Body of pancreas (tissue), 4 donors: ENCODE data around the gene CCDC149. TPM values are rescaled to one million over a fixed set of nuclear protein-coding genes. Genes with fewer than 3 reads are reported as not detected.

ENCODE experiments used
- ATAC-seq: fragments of 150-250 bp; one replicate; pipeline ENCODE4 v1.9.1; 2016
- DNase-seq, 4 donors: peaks; one replicate each; pipeline ENCODE4 v3.0.0-alpha.2; 2019
- H3K27ac ChIP-seq, 4 donors: fragments of 200-600 bp; sonication (generic); 1 replicate in 3 of 4; 2 replicates in 1 of 4; pipeline versions ENCODE4 v1.5.1 to v1.6.1; 2016 to 2019; ENCODE audit warnings: mild to moderate bottlenecking in 1 of 4, mixed read lengths in 1 of 4, moderate library complexity in 1 of 4
- H3K27me3 ChIP-seq, 2 donors: fragments of 200-600 bp; sonication (generic); one replicate each; pipeline ENCODE4 v1.6.0; 2016; ENCODE audit warnings: mild to moderate bottlenecking in 1 of 2
- H3K36me3 ChIP-seq, 2 donors: fragments of 200-600 bp; sonication (generic); replicated peaks in 1 of 2; 2 replicates each; pipeline ENCODE4 v1.5.1; 2016; ENCODE audit warnings: low read depth in 2 of 2; ENCODE audit not compliant: insufficient read depth in 1 of 2
- H3K4me1 ChIP-seq: fragments of 200-600 bp; sonication (generic); one replicate; pipeline ENCODE4 v1.6.0; 2016
- H3K4me3 ChIP-seq, 2 donors: fragments of 200-600 bp; sonication (generic); 1 replicate in 1 of 2; 2 replicates in 1 of 2; pipeline ENCODE4 v1.5.1; 2016 to 2019
- H3K9me3 ChIP-seq, 3 donors: fragments of 200-600 bp; sonication (generic); 1 replicate in 2 of 3; 2 replicates in 1 of 3; pipeline ENCODE4 v1.5.1; 2016
- CTCF ChIP-seq, 7 experiments: fragments of 450-650 bp in 4 of 7; fragments of 200-600 bp in 3 of 7; sonication (generic) in 3 of 7; IDR thresholded peaks; one replicate each; pipeline ENCODE4 v1.5.1; 2016 to 2019; ENCODE audit warnings: antibody characterized with exemption in 7 of 7
- POLR2A ChIP-seq, 3 donors: fragments of 450-650 bp; IDR thresholded peaks; one replicate each; pipeline ENCODE4 v1.6.1; 2016; ENCODE audit warnings: antibody characterized with exemption in 3 of 3, mild to moderate bottlenecking in 2 of 3
- WGBS, 2 donors: methylation state at CpG; one replicate each; pipeline ENCODE4 v1.1.5; 2017; 5-methylcytosine and 5-hydroxymethylcytosine counted together
- intact Hi-C: fragments of 100-400 bp; cut with DNase I; formaldehyde crosslinking; loops from one replicate; pipeline ENCODE4 v1.15.1; 2023
- small RNA-seq: library from RNA; depleted of rRNA; stranded (forward); fragments of <200 nt; gene quantifications from one replicate; pipeline ENCODE3, GENCODE V24; 2016
- total RNA-seq, 2 donors: library from RNA; depleted of rRNA; stranded (reverse); fragments of >200 nt; gene quantifications; one replicate each; pipeline ENCODE4 v1.1.0, GENCODE V29; 2016

The CCDC149 gene
- total RNA-seq, 2 donors from 2014 or later = 9.6 to 15.0 TPM

- Histone ChIP-seq H3K27ac (no peak overlapping the region), H3K9me3 (no peaks in the 10 kb centered on the region), H3K36me3 (no peaks in the 10 kb centered on the region), H3K4me1 (no peaks in the 10 kb centered on the region), H3K27me3 (no peaks in the 10 kb centered on the region), H3K4me3 (no peak overlapping the region)
- DNase-seq = no peak
- WGBS, 2 donors = 54 to 59% methylated on average over 3 of the region's 3 CpGs
- no peak for ATAC-seq
- no peak for TF ChIP-seq CTCF (IDR thresholded peaks at IDR 0.05)
- no peak for TF ChIP-seq POLR2A (IDR thresholded peaks at IDR 0.05)
- intact Hi-C loops = no loop called here
These were observed 148.5 kb downstream of the CCDC149 start for GRCh38 chr4:24764345-24764744.

GRCh38 chr4:24763631-24764297 lies 149.1 kb downstream of the CCDC149 start:
- no peaks in the 10 kb centered on the region for H3K27me3 ChIP-seq
- no peaks in the 10 kb centered on the region for H3K4me1 ChIP-seq
- no peaks in the 10 kb centered on the region for H3K9me3 ChIP-seq
- H3K36me3 ChIP-seq = no peaks in the 10 kb centered on the region
- ATAC-seq = peak; percentile 30
- WGBS, 2 donors = 29 to 31% methylated on average over 5 of the region's 5 CpGs
- no peak for TF ChIP-seq CTCF (IDR thresholded peaks at IDR 0.05)
- no peak for TF ChIP-seq POLR2A (IDR thresholded peaks at IDR 0.05)
- peak in 1 of 4 donors; percentile 19 for DNase-seq
- intact Hi-C loops = no loop called here
- H3K27ac ChIP-seq = no peak overlapping the region
- H3K4me3 ChIP-seq = no peak overlapping the region

Small RNAs within 50 kb of the gene (small RNA-seq; reads per million reads assigned to genes)
- not detected for gene AC006390.1

Other genes starting within 250 kb of the CCDC149 start
- gene SOD3, start 117.5 kb downstream of the CCDC149 start, total RNA-seq = 100 to 1,000 TPM; 139 to 290 TPM
- gene LGI2, start 117.9 kb upstream of the CCDC149 start, total RNA-seq = 1 to 10 TPM in 1 of 2 donors, under 1 TPM in 1; 0.78 to 2.0 TPM
- 1 to 10 TPM; 7.9 to 8.8 TPM for gene SEPSECS, start 247.4 kb upstream of the CCDC149 start, total RNA-seq